PC-9 (cell line): ENCODE results near the gene OAF.

Experiments
- CTCF ChIP-seq: fragments of 200-600 bp; sonication (generic); conservative IDR thresholded peaks from 2 replicates; pipeline ENCODE4 v1.6.1; 2017; ENCODE audit warnings: mixed run types, antibody characterized with exemption, mild to moderate bottlenecking, moderate library complexity
- EZH2 ChIP-seq: fragments of 200-600 bp; sonication (generic); IDR thresholded peaks from 2 replicates; pipeline ENCODE4 v1.8.0; 2017; ENCODE audit warnings: antibody characterized with exemption, low read depth

GRCh38 chr11:120181376-120181975 lies 29.4 kb upstream of the OAF start:
- TF ChIP-seq EZH2 (no peak), CTCF (no peak)
